ENCODE data around the gene PLXDC1.

The PLXDC1 gene

GRCh38 chr17:39014044-39014794 is 137.2 kb downstream of the PLXDC1 start:
- DNase-seq (ENCODE audit: low spot score), result no peak
